Mesendoderm (in vitro differentiated cells): Measurements from ENCODE around the gene TKFC.

Source experiments
- DNase-seq: peaks from one replicate; pipeline ENCODE4 v3.0.0; 2013
- H2AK5ac ChIP-seq: 2 replicates; pipeline ENCODE4 v1.6.1; 2013; ENCODE audit warnings: low read length, inconsistent platforms
- H2BK120ac ChIP-seq: 2 replicates; pipeline ENCODE4 v1.6.1; 2013; ENCODE audit warnings: low read depth, mild to moderate bottlenecking, low read length, moderate library complexity, mixed read lengths
- H2BK15ac ChIP-seq: replicated peaks from 2 replicates; pipeline ENCODE4 v1.6.1; 2013; ENCODE audit warnings: low read depth, mild to moderate bottlenecking, moderate library complexity
- H2BK5ac ChIP-seq: 2 replicates; pipeline ENCODE4 v1.6.1; 2013; ENCODE audit warnings: low read length, inconsistent platforms
- H3K18ac ChIP-seq: 2 replicates; pipeline ENCODE4 v1.6.1; 2013; ENCODE audit warnings: mild to moderate bottlenecking, low read length, mixed read lengths
- H3K23ac ChIP-seq: one replicate; pipeline ENCODE4 v1.6.1; 2013; ENCODE audit warnings: low read length
- H3K27ac ChIP-seq: 2 replicates; pipeline ENCODE4 v1.5.1; 2013; ENCODE audit warnings: low read depth, mild to moderate bottlenecking, inconsistent platforms, low read length, moderate library complexity
- H3K27me3 ChIP-seq: 2 replicates; pipeline ENCODE4 v1.6.1; 2013; ENCODE audit warnings: low read length, control low read depth, mild to moderate bottlenecking, inconsistent platforms; ENCODE audit not compliant: insufficient read depth, poor library complexity
- H3K36me3 ChIP-seq: 2 replicates; pipeline ENCODE4 v1.6.1; 2013; ENCODE audit warnings: low read length, inconsistent platforms; ENCODE audit not compliant: control insufficient read depth, insufficient read depth
- H3K4ac ChIP-seq: one replicate; pipeline ENCODE4 v1.6.1; 2013; ENCODE audit warnings: low read depth, mild to moderate bottlenecking, low read length, moderate library complexity
- H3K4me1 ChIP-seq: 2 replicates; pipeline ENCODE4 v1.6.1; 2013; ENCODE audit warnings: low read depth, low read length, inconsistent platforms; ENCODE audit not compliant: control insufficient read depth
- H3K4me2 ChIP-seq: 2 replicates; pipeline ENCODE4 v1.6.1; 2013; ENCODE audit warnings: low read length
- H3K4me3 ChIP-seq: 2 replicates; pipeline ENCODE4 v1.5.1; 2013; ENCODE audit warnings: mild to moderate bottlenecking, low read length
- H3K56ac ChIP-seq: one replicate; pipeline ENCODE4 v1.6.1; 2013; ENCODE audit warnings: low read length
- H3K79me1 ChIP-seq: 2 replicates; pipeline ENCODE4 v1.6.1; 2013; ENCODE audit warnings: low read length, inconsistent platforms
- H3K79me2 ChIP-seq: 2 replicates; pipeline ENCODE4 v1.6.1; 2013; ENCODE audit warnings: mild to moderate bottlenecking, low read length; ENCODE audit not compliant: control insufficient read depth, insufficient read depth
- H3K9ac ChIP-seq: 2 replicates; pipeline ENCODE4 v1.6.1; 2013; ENCODE audit warnings: low read length, inconsistent platforms
- H4K5ac ChIP-seq: one replicate; pipeline ENCODE4 v1.6.1; 2013; ENCODE audit warnings: low read length
- H4K8ac ChIP-seq: one replicate; pipeline ENCODE4 v1.6.1; 2013; ENCODE audit warnings: low read depth, mild to moderate bottlenecking, control low read depth, low read length, moderate library complexity
- WGBS: extraction: QIAGEN DNeasy Blood & Tissue Kit; methylation state at CpG from one replicate; pipeline ENCODE4 v1.1.7; 2013; ENCODE audit warnings: low lambda C conversion rate, missing lambda C conversion rate; ENCODE audit not compliant: insufficient coverage; ENCODE audit errors: extremely low coverage; 5-methylcytosine and 5-hydroxymethylcytosine counted together

The TKFC gene

GRCh38 chr11:61356706-61357105, 23.7 kb downstream of the TKFC start:
- no peak overlapping the region for H3K4me2 ChIP-seq
- H3K79me1 ChIP-seq, result peaks cover 5% of the 10 kb centered on the region
- no peak for DNase-seq
- no peak overlapping the region for H2BK5ac ChIP-seq
- H4K5ac ChIP-seq, result no peak overlapping the region
- no peak overlapping the region for H3K4ac ChIP-seq
- H3K4me1 ChIP-seq, result no peaks in the 10 kb centered on the region
- H3K23ac ChIP-seq, result no peak overlapping the region
- H3K56ac ChIP-seq, result no peak overlapping the region
- H3K27me3 ChIP-seq, result no peaks in the 10 kb centered on the region
- H3K18ac ChIP-seq, result no peak overlapping the region
- peaks cover 5% of the 10 kb centered on the region for H3K79me2 ChIP-seq
- no peak overlapping the region for H3K4me3 ChIP-seq
- H3K27ac ChIP-seq, result no peak overlapping the region
- no peak overlapping the region for H2AK5ac ChIP-seq
- H2BK15ac ChIP-seq, result no peak overlapping the region
- H3K9ac ChIP-seq, result no peak overlapping the region
- no peak overlapping the region for H2BK120ac ChIP-seq
- no CpG with 5 or more reads among the region's 4 CpGs for WGBS
- no peak overlapping the region for H4K8ac ChIP-seq
- no peaks in the 10 kb centered on the region for H3K36me3 ChIP-seq

DNA sequence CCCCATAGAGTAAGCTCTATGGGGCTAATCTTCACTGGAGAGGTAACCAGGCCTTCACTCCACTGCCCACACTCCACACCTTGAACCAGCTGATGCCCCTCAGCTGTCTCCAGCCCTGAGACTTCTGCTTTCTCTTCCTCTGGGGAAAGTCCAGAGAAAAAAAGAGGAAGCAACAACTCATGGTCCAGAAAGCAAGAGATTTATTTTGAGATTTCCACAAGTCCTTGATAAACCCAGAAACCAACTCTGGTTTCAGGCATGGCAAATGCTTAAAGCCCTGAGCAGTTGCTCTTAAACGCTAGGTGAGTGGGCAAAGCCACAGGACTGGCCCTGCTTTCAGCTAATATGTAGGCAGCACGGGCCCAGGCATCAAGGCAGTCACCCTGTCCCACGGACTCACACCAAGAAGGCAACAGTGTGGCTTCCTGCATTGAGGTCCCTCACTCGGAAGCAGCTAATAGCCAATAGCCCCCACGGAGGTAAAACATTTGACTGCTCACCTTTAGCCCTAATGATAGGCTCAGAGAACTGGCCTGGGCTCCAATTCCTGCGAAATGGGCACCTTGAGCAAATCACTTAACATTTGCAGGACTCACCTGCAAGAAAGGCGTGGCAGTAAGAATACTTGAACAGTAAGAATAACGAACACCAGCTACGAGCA, 24.3 kb downstream of the TKFC start:
- H3K9ac ChIP-seq, result no peak overlapping the region
- no peak overlapping the region for H4K8ac ChIP-seq
- no peak for DNase-seq
- no peak overlapping the region for H3K23ac ChIP-seq
- WGBS, result no CpG with 5 or more reads among the region's 9 CpGs
- H3K18ac ChIP-seq, result no peak overlapping the region
- H4K5ac ChIP-seq, result no peak overlapping the region
- no peak overlapping the region for H2BK120ac ChIP-seq
- no peak overlapping the region for H3K56ac ChIP-seq
- H3K79me2 ChIP-seq, result peaks cover 5% of the 10 kb centered on the region
- H2BK5ac ChIP-seq, result no peak overlapping the region
- no peaks in the 10 kb centered on the region for H3K27me3 ChIP-seq
- H2BK15ac ChIP-seq, result no peak overlapping the region
- no peak overlapping the region for H3K4me3 ChIP-seq
- H3K4ac ChIP-seq, result no peak overlapping the region
- H3K4me2 ChIP-seq, result no peak overlapping the region
- H3K27ac ChIP-seq, result no peak overlapping the region
- H2AK5ac ChIP-seq, result no peak overlapping the region
- H3K79me1 ChIP-seq, result peaks cover 5% of the 10 kb centered on the region
- H3K4me1 ChIP-seq, result no peaks in the 10 kb centered on the region
- no peaks in the 10 kb centered on the region for H3K36me3 ChIP-seq

DNA sequence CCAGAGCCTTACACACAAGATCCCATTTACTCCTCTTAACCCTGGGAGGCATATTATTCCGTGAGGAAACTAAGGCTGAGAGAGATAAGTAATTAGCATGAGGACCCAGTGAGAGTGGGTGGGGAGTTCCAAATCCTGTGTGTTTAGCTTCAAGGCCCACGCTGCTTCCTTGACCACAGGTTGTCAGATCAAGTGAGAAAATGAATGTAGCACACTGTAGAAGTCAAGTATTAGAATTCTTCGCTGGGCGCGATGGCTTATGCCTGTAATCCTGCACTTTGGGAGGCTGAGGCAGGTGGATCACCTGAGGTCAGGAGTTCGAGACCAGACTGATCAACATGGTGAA, 24.8 kb downstream of the TKFC start:
- Histone ChIP-seq H2BK5ac (no peak overlapping the region), H3K79me1 (peaks cover 5% of the 10 kb centered on the region), H2AK5ac (no peak overlapping the region), H3K27ac (no peak overlapping the region), H3K4me1 (no peaks in the 10 kb centered on the region), H2BK15ac (no peak overlapping the region), H4K5ac (no peak overlapping the region), H3K36me3 (no peaks in the 10 kb centered on the region), H3K18ac (no peak overlapping the region), H3K56ac (no peak overlapping the region), H3K23ac (no peak overlapping the region), H3K79me2 (peaks cover 9% of the 10 kb centered on the region), H3K4me3 (no peak overlapping the region), H3K27me3 (no peaks in the 10 kb centered on the region), H3K4me2 (no peak overlapping the region), H2BK120ac (no peak overlapping the region), H3K4ac (no peak overlapping the region), H4K8ac (no peak overlapping the region), H3K9ac (no peak overlapping the region)
- no CpG with 5 or more reads among the region's 6 CpGs for WGBS
- no peak for DNase-seq

- Histone ChIP-seq H3K9ac (no peak overlapping the region), H2AK5ac (no peak overlapping the region), H4K5ac (no peak overlapping the region), H4K8ac (no peak overlapping the region), H3K36me3 (no peaks in the 10 kb centered on the region), H2BK5ac (no peak overlapping the region), H2BK120ac (no peak overlapping the region), H3K4me2 (no peak overlapping the region), H3K27ac (no peak overlapping the region), H3K4me3 (no peak overlapping the region), H3K4ac (no peak overlapping the region), H3K4me1 (no peaks in the 10 kb centered on the region), H3K56ac (no peak overlapping the region), H3K79me2 (peaks cover 15% of the 10 kb centered on the region), H3K18ac (no peak overlapping the region), H2BK15ac (no peak overlapping the region), H3K79me1 (peaks cover 5% of the 10 kb centered on the region), H3K23ac (no peak overlapping the region), H3K27me3 (no peaks in the 10 kb centered on the region)
- no peak for DNase-seq
- no CpG with 5 or more reads among the region's 11 CpGs for WGBS
Measured at GRCh38 chr11:61358566-61358965, 25.5 kb downstream of the TKFC start.

- H3K27ac ChIP-seq, result no peak overlapping the region
- H3K4me3 ChIP-seq, result no peak overlapping the region
- no peak overlapping the region for H3K23ac ChIP-seq
- no peak overlapping the region for H3K9ac ChIP-seq
- H3K18ac ChIP-seq, result no peak overlapping the region
- H2BK5ac ChIP-seq, result no peak overlapping the region
- H2AK5ac ChIP-seq, result no peak overlapping the region
- no peak for DNase-seq
- no peak overlapping the region for H3K56ac ChIP-seq
- H3K4ac ChIP-seq, result no peak overlapping the region
- H3K79me2 ChIP-seq, result peaks cover 18% of the 10 kb centered on the region
- WGBS, result no CpG with 5 or more reads among the region's 6 CpGs
- H2BK120ac ChIP-seq, result no peak overlapping the region
- no peaks in the 10 kb centered on the region for H3K27me3 ChIP-seq
- H2BK15ac ChIP-seq, result no peak overlapping the region
- H4K5ac ChIP-seq, result no peak overlapping the region
- H3K4me2 ChIP-seq, result no peak overlapping the region
- H3K4me1 ChIP-seq, result no peaks in the 10 kb centered on the region
- peaks cover 9% of the 10 kb centered on the region for H3K79me1 ChIP-seq
- no peak overlapping the region for H4K8ac ChIP-seq
- peaks cover 4% of the 10 kb centered on the region for H3K36me3 ChIP-seq
Measured at GRCh38 chr11:61359516-61359915, 26.5 kb downstream of the TKFC start.

DNA sequence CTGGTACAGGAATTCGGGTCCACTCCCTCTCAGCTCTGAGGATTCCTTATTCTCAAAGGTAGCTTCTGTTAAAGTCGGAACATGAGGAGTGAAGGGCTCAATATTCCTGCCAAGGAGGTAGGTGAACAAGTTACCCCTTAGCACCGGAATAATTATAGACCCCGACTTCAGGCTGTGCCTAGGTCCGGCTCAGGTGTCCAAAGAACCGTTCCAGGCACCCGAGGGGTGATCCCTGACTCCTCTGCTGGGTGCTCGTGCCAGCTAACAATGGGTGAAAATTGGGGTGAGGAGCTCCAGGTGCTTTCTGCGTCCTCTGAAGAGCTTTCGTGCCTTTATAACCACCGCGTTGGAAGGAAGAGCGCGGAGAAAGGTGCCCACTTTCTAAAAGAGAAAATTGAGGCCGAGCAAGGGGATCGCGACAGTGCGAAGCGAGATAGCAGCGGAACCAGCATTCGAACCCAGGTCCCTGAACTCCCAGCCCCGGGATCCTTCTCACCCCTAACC, 28.3 kb downstream of the TKFC start:
- Histone ChIP-seq H3K18ac (no peak overlapping the region), H3K4me3 (peak overlapping the region; percentile 95), H2BK5ac (peak overlapping the region; percentile 51), H3K36me3 (peaks cover 6% of the 10 kb centered on the region), H2AK5ac (peak overlapping the region; percentile 65), H3K27me3 (no peaks in the 10 kb centered on the region), H3K4me2 (peak overlapping the region; percentile 97), H3K4ac (no peak overlapping the region), H2BK15ac (no peak overlapping the region), H3K79me1 (peaks cover 11% of the 10 kb centered on the region), H3K4me1 (no peaks in the 10 kb centered on the region), H3K23ac (no peak overlapping the region), H3K56ac (peak overlapping the region; percentile 95), H4K5ac (peak overlapping the region; percentile 40), H3K27ac (peak overlapping the region; percentile 97), H3K9ac (peak overlapping the region; percentile 81), H2BK120ac (no peak overlapping the region), H3K79me2 (peaks cover 18% of the 10 kb centered on the region), H4K8ac (no peak overlapping the region)
- no CpG with 5 or more reads among the region's 22 CpGs for WGBS
- DNase-seq, result peak; percentile 8
